HG03139 (cell line): ENCODE results near the gene CTSA.
A peak's percentile ranks its signal among the peaks of the same experiment; 100 is the strongest.
"Not testable (repeated sequence)": the region's sequence is repeated elsewhere in the genome, so short reads cannot be mapped to it uniquely, and the experiment has no call there.

Experiments used
- ATAC-seq: cut with Tn5 transposase; IDR thresholded peaks from one replicate; pipeline ENCODE4 v1.9.1; 2021; ENCODE audit not compliant: unreplicated experiment

The CTSA gene

DNA sequence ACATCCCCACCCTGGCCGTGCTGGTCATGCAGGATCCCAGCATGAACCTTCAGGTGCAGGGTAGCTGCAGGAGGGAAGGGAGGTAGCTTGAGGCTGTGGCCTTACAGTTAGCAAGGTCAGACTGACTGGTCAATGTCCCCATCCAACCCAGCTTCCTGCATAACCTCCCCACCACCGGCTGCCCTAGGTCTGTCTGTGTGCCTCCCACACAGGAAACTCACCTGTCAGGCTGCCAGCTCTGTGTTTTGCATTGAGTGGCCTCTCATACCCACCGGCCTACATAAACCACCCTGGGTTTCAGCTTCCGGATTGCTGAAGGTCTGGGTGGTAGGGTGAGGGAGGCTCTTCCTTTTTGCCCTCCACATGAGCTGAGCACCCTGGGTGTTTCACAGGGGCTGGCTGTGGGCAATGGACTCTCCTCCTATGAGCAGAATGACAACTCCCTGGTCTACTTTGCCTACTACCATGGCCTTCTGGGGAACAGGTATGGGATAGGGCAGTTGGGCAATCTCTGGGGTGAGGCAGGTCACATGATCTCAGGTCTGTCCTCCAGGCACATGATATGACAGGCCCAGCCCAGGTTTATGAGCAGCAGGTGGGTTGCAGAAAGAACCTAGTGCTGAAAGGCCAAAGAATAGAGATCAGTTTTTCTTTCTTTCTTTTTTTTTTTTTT, 1.8 kb downstream of the CTSA start:
- ATAC-seq, result no peak

DNA sequence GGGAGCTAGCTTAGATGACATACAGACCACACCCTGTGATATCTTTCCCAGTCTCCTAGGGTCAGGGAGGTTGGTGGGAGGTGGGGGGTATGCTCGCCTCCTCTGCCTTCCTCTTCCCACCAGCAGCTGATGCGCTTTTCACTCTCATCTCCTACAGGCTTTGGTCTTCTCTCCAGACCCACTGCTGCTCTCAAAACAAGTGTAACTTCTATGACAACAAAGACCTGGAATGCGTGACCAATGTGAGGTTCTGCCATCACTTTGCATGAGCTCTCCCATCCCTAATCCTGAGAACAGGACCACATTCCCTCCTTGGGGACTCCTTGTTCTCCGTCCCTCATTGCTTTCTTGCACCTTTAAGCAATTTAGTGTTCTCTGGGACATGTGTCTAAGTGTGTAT, 2.7 kb downstream of the CTSA start:
- ATAC-seq, result no peak

DNA sequence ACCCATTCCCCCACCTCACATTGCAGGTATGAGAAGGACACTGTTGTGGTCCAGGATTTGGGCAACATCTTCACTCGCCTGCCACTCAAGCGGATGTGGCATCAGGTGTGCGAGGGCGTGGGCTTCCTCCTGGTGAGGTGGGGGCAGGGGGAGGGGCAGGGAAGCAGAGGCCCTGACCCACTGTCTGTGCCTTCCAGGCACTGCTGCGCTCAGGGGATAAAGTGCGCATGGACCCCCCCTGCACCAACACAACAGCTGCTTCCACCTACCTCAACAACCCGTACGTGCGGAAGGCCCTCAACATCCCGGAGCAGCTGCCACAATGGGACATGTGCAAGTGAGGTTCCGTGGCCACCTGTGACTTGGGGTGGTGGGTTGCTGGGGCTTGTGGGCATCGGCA, 3.7 kb downstream of the CTSA start:
- ATAC-seq, result no peak

DNA sequence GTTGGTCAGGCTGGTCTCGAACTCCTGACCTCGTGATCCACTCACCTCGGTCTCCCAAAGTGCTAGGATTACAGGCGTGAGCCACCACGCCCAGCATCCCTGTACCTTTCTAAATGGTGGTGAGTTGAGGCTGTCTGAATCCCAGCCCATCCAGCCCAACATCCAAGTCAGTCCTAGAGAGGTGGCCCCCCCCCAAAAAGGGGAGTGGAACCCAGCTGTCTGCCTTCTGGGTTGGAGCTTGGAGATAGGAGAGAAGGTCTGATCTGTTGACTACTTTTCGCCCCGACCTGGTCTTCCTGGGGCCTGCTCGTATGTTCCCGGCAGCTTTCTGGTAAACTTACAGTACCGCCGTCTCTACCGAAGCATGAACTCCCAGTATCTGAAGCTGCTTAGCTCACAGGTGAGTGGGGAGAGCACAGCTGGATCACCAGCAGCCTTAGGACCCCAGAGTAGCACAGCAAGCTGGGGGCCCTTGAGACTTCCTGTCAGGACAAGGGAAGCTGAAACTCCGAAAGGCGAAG, 5.6 kb downstream of the CTSA start:
- no peak for ATAC-seq

DNA sequence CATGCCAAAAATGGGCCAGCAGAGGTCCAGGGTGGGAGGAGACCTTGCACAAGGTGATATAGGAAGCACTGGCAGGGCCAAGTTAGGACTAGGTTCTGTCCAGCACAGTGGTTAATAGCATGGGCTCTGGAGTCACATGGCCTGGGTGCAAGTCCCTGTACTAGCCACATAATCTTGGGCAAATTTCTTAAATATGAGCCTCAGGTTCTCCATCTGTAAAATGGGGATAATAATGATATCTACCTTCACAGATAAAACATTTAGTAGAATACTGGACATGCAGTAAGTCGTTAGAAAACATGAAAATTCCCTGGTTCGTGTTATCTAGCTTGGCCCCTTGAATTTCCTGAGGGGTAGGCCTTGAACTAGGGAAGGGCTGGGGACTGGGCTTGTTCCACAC, 6.2 kb downstream of the CTSA start:
- ATAC-seq, result no peak

DNA sequence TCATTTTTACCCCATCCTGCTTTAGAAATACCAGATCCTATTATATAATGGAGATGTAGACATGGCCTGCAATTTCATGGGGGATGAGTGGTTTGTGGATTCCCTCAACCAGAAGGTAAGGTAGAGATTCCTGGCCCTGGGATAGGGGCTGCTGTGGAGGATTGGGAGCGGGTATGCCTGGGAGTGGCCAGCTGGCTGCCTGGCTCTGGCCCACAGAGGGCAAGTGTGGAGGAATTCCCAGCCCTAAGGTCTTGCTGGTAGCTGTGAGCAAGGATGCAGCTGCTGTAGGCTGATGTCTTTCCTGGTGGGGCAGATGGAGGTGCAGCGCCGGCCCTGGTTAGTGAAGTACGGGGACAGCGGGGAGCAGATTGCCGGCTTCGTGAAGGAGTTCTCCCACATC, 6.6 kb downstream of the CTSA start:
- no peak for ATAC-seq

DNA sequence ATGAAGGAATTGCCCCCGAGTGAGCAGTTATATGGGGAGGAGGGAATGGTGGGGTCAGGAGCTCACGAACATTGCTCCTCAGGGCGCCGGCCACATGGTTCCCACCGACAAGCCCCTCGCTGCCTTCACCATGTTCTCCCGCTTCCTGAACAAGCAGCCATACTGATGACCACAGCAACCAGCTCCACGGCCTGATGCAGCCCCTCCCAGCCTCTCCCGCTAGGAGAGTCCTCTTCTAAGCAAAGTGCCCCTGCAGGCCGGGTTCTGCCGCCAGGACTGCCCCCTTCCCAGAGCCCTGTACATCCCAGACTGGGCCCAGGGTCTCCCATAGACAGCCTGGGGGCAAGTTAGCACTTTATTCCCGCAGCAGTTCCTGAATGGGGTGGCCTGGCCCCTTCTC, 7.2 kb downstream of the CTSA start:
- no peak for ATAC-seq

DNA sequence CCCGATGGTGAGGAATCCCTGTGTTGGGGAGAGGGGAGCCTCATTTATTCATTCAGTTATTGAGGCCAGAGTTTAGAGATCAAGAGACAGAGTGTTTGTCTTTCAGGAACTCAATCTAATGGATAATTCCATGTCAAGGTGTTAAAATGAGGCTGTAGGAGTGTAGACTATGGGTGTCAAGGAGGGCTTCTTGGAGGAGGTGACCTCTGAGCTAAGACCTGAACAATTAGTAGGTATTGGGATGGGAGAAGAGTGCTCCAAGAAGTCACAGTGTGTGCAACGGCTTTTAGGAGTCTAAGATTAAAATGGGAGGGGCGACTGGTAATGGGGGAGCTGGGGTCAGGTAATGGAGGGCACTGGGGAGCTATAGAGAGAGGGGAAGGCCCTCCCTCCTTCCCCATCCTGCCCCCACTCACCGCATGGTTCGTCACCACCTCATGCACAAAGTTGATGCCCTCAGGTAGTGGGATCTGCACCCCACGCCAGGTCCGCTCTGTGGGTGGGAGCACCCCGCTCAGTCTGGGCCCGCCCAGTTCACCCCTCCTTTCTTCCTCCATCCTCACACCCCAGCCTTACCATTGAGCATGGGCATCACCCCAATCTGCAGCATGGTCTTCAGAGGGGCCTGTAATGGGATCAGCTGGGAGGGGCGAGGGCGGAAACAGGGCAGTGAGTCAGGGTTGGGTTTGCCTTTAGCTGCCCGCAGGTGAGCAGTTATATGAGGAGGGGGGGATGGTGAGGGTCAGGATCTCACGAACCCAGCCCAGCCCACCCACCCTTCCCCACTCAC, 8.1 kb downstream of the CTSA start:
- ATAC-seq, result no peak

DNA sequence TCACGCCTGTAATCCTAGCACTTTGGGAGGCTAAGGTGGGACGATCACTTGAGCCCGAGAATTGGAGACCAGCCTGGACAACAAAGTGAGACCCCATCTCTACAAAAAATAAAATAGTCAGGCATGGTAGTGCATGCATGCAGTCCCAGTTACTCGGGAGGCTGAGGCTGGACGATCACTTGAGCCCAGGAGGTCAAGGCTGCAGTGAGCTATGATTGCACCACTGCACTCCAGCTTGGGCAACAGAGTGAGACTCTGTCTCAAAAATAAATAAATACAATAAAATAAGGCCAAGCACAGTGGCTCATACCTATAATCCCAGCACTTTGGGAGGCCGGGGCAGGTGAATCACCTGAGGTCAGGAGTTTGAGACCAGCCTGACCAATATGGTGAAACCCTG, 10.2 kb downstream of the CTSA start:
- not testable (repeated sequence) for ATAC-seq

DNA sequence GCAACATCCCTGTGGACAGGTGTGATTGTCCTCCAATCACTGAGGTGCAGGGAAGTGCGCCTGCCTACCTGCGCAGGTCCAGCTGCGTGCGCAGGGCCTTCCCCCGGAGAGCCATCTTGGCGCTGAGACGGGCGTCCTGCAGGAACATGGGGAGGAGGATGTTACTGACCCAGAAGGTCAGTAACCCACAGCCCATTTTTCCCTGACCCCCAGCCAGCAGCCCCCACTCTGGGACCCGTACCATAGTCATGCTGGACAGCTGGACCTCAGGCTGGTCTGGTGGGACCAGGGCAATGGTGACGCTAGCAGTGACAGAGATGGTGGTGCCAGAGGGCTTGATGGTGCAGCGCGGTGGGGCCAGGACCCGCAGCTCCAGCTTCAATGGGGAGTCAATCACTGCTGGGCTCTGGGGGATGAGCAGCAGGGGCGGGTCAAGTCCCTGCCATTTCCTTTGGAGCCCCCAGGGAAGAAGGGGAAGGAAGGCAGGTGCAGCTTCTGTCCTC, 11.1 kb downstream of the CTSA start:
- ATAC-seq, result no peak

DNA sequence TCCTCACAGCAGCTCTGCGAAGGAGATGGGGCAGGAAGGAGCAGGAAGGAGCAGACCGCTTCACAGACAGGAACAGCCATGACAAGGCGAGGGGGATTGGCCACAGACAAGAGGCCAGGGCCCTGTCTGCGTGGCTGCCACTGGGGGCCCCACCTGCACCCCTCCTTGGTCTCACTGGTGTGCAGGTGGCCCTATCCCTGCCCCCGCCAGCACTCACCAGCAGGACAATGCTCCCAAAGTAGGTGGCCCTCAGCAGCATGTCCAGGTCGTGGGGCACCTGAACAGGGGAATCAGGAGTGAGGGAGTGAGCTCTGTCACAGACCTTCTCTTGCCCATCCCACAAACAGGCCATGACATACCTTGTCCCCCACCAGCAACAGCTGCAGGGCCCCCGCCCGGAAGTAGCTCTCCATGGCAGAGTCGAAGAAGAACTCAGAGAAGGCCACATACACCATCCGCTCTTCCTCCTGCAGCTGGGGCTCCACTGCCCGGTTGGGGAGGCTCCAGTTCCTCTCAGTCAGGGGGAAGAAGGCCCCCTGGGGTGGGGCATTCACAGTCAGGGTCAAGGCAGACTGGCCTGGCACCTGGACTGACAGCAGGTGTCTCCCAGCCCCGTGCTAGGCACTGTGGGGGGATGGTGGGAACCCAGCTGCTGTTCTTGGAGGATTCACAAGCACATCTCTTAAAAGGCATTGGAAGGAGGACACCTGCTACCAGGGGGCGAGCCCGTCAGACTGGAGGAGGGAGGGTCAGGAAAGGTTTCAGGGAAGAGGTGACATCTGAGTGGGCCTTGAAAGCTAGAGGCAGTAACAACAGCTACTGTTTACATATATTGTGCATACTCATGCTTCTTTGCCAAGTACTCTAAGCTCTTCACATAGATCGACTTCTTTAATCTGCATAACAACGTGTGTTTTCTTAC, 13.7 kb downstream of the CTSA start:
- no peak for ATAC-seq

DNA sequence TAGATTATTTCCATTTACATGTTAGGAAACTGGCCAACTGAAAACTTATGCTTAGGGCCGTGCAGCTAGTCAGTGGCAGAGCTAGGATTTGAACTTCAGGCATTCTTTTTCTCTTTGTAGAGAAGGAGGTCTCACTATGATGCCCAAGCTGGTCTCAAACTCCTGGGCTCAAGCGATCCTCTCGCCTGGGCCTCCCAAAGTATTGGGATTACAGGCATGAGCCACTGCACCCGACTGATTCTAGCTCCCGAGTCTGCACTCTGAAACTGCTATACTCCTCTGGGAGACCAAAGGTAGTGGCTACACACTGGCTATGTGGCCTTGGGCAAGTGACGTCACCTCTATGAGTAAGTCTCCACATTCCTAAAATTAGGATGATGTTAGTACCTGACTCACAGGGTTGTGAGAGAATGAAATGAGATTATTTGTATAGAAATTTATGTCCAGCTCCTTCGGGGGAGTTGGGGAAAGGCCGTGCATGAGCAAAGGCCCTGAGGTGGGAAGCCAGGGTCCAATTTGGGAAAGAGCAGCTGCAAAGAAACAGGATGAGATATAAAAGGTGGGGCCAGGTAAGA, 14.5 kb downstream of the CTSA start:
- no peak for ATAC-seq

DNA sequence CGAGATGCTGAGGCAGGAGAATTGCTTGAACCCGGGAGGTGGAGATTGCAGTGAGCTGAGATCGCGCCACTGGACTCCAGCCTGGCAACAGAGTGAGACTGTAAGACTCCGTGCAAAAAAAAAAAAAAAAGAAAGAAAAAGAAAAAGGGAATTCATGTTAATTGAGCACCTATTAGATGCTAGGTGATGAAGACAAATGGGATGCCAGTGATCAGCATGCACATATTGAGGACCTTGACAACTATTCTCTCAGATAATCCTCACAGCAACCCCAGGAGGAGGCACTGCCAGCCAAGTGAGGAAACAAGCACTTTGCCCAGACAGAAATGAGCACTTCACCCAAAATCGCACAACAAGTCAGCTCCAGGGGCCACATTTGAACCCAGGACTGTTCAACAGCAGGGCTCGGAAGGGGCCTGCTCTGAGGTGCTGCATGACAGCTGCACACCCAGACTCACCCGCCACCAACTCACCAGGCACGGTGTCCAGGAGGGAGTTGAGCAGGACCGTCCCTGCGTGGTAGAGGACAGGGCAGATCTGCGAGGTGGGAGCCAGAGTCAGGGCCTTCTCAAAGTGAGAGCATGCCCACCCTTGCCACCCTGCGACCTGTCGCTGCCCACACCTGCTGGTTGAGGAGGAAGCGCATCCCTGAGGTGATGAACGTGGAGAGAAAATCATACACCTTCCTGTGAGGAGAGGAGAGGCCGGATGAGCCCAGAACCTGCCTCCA, 16.2 kb downstream of the CTSA start:
- ATAC-seq, result no peak

DNA sequence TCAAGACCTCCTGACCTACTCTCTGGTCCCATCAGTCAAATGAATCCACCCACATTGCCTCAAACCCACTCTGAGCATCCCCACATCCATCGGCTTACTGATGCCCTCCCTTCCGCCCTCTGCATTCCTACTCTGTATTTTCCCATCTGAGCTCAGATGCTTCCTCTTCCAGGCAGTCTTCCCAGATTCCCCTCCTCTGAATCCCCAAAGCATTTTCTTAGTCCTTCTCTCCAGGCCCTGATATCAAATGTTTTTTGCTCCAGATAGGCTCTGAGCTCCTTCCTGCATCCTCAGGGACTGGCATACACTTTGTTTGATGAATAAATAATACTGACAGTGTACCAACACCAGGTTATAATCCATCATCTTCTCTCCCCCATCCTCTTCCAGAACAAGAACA, 16.9 kb downstream of the CTSA start:
- ATAC-seq, result no peak

DNA sequence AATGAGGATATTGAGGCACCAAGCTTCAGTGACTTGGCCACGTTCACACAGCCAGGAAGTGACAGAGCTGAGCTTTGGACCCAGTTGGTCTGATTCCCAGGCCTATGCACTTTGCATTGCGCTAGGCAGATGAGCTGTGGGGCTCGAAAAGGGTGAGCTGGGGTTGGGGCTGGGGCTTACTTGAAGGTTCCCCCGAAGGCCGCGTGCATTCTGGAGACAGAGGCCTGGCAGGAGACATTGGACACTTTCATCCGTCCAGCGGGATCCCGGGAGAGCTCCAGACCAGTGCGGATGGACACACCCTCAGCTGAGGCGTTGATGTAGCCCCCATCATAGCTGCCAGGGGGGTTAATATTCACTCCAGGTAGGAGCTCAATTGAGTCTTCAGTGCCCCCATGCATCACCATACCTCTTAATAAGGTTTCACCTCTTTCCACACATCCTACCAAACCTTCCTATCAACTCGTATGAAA, 18.2 kb downstream of the CTSA start:
- no peak for ATAC-seq

DNA sequence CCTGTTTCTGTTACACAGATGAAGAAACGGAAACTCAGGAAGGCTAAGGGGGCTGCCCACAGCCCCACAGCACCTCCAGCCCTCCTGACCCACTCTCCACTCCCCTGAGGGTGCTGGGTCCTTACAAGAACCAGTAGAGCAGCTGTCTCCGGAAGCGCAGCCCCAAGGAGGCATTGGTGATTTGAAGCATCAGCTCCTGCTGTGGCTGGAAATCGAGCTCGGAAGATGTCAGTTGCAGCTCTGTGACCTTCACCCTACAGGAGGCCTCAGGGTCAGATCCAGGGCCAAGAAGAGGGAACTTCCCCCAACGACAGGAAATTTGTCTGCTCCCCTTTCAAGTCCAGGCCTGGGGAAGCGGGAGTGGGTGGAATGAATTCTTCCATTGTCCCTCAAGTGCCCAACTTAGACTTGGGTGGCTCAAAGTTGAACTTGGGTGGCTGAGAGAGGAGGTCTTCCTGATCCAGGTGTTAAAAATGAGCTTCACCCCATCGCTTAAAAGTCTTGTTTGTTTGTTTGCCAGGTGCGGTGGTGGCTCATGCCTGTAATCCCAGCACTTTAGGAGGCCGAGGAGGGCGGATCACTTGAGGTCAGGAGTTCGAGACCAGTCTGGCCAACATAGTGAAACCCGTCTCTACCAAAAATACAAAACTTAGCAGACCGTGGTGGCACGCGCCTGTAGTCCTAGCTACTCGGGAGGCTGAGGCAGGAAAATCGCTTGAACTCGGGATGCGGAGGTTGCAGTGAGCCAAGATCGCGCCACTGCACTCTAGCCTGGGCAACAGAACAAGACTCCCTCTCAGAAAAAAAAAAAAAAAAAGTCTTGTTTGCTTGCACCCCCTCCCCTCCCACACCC, 18.9 kb downstream of the CTSA start:
- ATAC-seq, result no peak

DNA sequence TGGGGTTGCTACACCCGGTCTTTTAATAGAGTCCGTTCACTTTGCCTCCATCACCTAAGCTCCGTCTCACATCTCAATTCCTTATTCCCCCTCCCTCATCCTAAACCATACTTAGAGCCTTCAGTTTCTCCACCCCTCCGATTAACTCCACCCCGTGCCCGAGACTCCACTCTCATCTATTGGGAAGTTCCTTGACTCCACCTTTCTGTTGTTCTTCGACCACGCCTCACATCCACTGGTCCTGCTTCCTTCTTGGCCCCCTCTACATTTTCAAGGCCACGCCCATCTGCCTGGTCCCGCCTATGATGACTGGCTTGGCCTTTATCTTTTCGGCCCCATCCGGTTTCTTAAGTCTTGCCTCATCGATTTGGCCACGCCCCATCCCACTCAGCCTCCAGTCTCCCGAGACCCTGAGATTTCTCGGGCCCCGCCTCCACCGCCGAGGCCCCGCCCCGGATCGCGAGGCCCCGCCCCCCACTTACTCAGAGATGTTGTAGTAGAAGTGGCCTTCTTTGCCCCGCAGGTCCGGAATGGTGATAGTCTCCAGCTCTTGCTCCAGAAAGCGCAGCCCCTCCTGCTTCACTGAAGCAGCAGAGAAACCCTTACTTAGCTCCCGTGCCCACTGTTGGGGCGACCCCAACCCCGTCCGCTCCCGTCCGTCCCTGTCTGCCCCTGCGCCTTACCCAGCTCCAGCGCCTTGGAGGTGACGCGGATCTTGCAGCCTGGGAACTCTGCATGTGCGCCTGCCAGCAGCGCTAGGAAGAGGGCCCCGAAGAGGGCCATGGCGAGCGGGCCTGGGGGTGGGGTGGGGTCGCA, 19.7 kb downstream of the CTSA start:
- ATAC-seq, result peak; percentile 84
